HepG2 (cell line): ENCODE results near the gene SRD5A3. TPM values are rescaled to one million over a fixed set of nuclear protein-coding genes. Genes with fewer than 3 reads are reported as not detected.

Experiments
- ARNTL ChIP-seq: sonication (generic); formaldehyde crosslinking; IDR thresholded peaks from 2 replicates; pipeline ENCODE4 v1.4.0; 2020; ENCODE audit warnings: mild to moderate bottlenecking, missing genetic modification reagents
- DZIP1 ChIP-seq: sonication (generic); formaldehyde crosslinking; IDR thresholded peaks from 2 replicates; pipeline ENCODE4 v1.5.0; 2020; ENCODE audit warnings: mild to moderate bottlenecking, missing genetic modification reagents
- HDAC6 ChIP-seq: fragments of 200-600 bp; sonication (generic); IDR thresholded peaks from 2 replicates; pipeline ENCODE4 v1.7.0; 2017; ENCODE audit warnings: mild to moderate bottlenecking, antibody characterized with exemption, low read length, low read depth
- HOXA7 ChIP-seq: sonication (generic); formaldehyde crosslinking; IDR thresholded peaks from 2 replicates; pipeline ENCODE4 v1.8.1; 2022; ENCODE audit warnings: mild to moderate bottlenecking, missing genetic modification reagents, moderate library complexity
- RXRB ChIP-seq: IDR thresholded peaks from 2 replicates; pipeline ENCODE4 v1.6.1; 2016; ENCODE audit warnings: borderline replicate concordance, missing genetic modification reagents, missing compliant biosample characterization
- SIN3B ChIP-seq: fragments of 150-350 bp; IDR thresholded peaks from 2 replicates; pipeline ENCODE4 v1.6.1; 2014; ENCODE audit warnings: low read length
- SYNCRIP ChIP-seq: fragments of 200-400 bp; formaldehyde crosslinking; IDR thresholded peaks from 2 replicates; pipeline ENCODE4 v1.6.1; 2018; ENCODE audit warnings: mild to moderate bottlenecking, low read depth, low read length; ENCODE audit not compliant: insufficient read depth
- ZNF557 ChIP-seq: sonication (generic); formaldehyde crosslinking; IDR thresholded peaks from 2 replicates; pipeline ENCODE4 v1.4.0; 2020; ENCODE audit warnings: missing genetic modification reagents
- ZNF564 ChIP-seq: sonication (generic); formaldehyde crosslinking; IDR thresholded peaks from 2 replicates; pipeline ENCODE4 v1.8.1; 2023; ENCODE audit warnings: mild to moderate bottlenecking, missing genetic modification reagents
- ZNF704 ChIP-seq: sonication (generic); formaldehyde crosslinking; IDR thresholded peaks from 2 replicates; pipeline ENCODE4 v1.8.1; 2023; ENCODE audit warnings: mild to moderate bottlenecking, inconsistent platforms, moderate library complexity, missing genetic modification reagents, borderline replicate concordance
- ZNF724P ChIP-seq: sonication (generic); formaldehyde crosslinking; IDR thresholded peaks from 2 replicates; pipeline ENCODE4 v1.8.0; 2022; ENCODE audit warnings: missing genetic modification reagents, borderline replicate concordance
- ZNF746 ChIP-seq: sonication (generic); formaldehyde crosslinking; IDR thresholded peaks from 2 replicates; pipeline ENCODE4 v1.8.0; 2022; ENCODE audit warnings: mild to moderate bottlenecking, missing genetic modification reagents
- polyA plus RNA-seq, 8 experiments: library from polyadenylated mRNA; depleted of rRNA in 3 of 8; stranded (reverse) in 7 of 8; unstranded in 1 of 8; fragments of >200 nt; fragmentation: Illumina TruSeq in 4 of 8; extraction: Trizol in 4 of 8; gene quantifications; 2 replicates each; pipeline versions ENCODE4 v1.2.1 to v1.2.3, GENCODE V29; 2011 to 2016; ENCODE audit warnings: low read depth in 4 of 8, missing spikeins in 1 of 8, mixed read lengths in 1 of 8; ENCODE audit not compliant: insufficient read depth in 1 of 8
- total RNA-seq, 5 experiments: library from RNA; depleted of rRNA; stranded (reverse); fragments of >200 nt; fragmentation: Illumina TruSeq; extraction: Trizol; gene quantifications; 2 replicates each; pipeline ENCODE4 v1.2.3, GENCODE V29; 2016; ENCODE audit warnings: low read depth in 1 of 5
- TF ChIP-seq, protein P1 (sequence below): sonication (generic); formaldehyde crosslinking; IDR thresholded peaks from one replicate; pipeline ENCODE4 v1.5.1; 2020; ENCODE audit warnings: mild to moderate bottlenecking, missing genetic modification reagents; ENCODE audit errors: not compliant biosample characterization
- TF ChIP-seq, protein P2 (sequence below): sonication (generic); formaldehyde crosslinking; IDR thresholded peaks from 2 replicates; pipeline ENCODE4 v1.4.0; 2020; ENCODE audit warnings: mild to moderate bottlenecking, missing genetic modification reagents

The SRD5A3 gene
- total and polyA plus RNA-seq, 2 of the 13 experiments (the other 11 are each of a cell fraction or from before 2014, with no cell fraction given) = 12.4 to 18.4 TPM

- TF ChIP-seq, protein P1, sequence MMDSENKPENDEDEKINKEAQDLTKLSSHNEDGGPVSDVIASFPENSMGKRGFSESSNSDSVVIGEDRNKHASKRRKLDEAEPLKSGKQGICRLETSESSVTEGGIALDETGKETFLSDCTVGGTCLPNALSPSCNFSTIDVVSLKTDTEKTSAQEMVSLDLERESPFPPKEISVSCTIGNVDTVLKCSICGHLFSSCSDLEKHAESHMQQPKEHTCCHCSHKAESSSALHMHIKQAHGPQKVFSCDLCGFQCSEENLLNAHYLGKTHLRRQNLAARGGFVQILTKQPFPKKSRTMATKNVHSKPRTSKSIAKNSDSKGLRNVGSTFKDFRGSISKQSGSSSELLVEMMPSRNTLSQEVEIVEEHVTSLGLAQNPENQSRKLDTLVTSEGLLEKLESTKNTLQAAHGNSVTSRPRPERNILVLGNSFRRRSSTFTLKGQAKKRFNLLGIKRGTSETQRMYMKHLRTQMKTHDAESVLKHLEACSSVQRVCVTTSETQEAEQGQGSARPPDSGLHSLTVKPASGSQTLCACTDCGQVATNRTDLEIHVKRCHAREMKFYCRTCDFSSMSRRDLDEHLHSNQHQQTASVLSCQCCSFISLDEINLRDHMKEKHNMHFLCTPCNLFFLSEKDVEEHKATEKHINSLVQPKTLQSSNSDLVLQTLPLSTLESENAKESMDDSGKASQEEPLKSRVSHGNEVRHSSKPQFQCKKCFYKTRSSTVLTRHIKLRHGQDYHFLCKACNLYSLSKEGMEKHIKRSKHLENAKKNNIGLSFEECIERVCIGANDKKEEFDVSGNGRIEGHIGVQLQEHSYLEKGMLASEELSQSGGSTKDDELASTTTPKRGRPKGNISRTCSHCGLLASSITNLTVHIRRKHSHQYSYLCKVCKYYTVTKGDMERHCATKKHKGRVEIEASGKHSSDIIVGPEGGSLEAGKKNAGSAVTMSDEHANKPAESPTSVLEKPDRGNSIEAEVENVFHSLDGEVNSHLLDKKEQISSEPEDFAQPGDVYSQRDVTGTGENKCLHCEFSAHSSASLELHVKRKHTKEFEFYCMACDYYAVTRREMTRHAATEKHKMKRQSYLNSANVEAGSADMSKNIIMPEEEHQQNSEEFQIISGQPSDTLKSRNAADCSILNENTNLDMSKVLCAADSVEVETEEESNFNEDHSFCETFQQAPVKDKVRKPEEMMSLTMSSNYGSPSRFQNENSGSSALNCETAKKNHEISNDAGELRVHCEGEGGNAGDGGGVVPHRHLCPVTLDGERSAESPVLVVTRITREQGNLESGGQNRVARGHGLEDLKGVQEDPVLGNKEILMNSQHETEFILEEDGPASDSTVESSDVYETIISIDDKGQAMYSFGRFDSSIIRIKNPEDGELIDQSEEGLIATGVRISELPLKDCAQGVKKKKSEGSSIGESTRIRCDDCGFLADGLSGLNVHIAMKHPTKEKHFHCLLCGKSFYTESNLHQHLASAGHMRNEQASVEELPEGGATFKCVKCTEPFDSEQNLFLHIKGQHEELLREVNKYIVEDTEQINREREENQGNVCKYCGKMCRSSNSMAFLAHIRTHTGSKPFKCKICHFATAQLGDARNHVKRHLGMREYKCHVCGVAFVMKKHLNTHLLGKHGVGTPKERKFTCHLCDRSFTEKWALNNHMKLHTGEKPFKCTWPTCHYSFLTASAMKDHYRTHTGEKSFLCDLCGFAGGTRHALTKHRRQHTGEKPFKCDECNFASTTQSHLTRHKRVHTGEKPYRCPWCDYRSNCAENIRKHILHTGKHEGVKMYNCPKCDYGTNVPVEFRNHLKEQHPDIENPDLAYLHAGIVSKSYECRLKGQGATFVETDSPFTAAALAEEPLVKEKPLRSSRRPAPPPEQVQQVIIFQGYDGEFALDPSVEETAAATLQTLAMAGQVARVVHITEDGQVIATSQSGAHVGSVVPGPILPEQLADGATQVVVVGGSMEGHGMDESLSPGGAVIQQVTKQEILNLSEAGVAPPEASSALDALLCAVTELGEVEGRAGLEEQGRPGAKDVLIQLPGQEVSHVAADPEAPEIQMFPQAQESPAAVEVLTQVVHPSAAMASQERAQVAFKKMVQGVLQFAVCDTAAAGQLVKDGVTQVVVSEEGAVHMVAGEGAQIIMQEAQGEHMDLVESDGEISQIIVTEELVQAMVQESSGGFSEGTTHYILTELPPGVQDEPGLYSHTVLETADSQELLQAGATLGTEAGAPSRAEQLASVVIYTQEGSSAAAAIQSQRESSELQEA (CRISPR knock-in tag) = no peak
- TF ChIP-seq ZNF564 (CRISPR knock-in tag) (no peak), RXRB (CRISPR knock-in tag) (no peak), ZNF724P (no peak), DZIP1 (CRISPR knock-in tag) (no peak), HDAC6 (no peak), SIN3B (no peak), SYNCRIP (no peak), ZNF704 (CRISPR knock-in tag) (no peak), ZNF746 (CRISPR knock-in tag) (no peak), ARNTL (CRISPR knock-in tag) (no peak), ZNF557 (CRISPR knock-in tag) (no peak), HOXA7 (CRISPR knock-in tag) (no peak)
- TF ChIP-seq, protein P2, sequence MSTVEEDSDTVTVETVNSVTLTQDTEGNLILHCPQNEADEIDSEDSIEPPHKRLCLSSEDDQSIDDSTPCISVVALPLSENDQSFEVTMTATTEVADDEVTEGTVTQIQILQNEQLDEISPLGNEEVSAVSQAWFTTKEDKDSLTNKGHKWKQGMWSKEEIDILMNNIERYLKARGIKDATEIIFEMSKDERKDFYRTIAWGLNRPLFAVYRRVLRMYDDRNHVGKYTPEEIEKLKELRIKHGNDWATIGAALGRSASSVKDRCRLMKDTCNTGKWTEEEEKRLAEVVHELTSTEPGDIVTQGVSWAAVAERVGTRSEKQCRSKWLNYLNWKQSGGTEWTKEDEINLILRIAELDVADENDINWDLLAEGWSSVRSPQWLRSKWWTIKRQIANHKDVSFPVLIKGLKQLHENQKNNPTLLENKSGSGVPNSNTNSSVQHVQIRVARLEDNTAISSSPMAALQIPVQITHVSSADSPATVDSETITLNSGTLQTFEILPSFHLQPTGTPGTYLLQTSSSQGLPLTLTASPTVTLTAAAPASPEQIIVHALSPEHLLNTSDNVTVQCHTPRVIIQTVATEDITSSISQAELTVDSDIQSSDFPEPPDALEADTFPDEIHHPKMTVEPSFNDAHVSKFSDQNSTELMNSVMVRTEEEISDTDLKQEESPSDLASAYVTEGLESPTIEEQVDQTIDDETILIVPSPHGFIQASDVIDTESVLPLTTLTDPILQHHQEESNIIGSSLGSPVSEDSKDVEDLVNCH (CRISPR knock-in tag) = no peak
- TF ChIP-seq, all 625 proteins: peak for 0
These were observed 39.2 kb downstream of the SRD5A3 start (continued) for GRCh38 chr4:55385201-55385649.
